ENCODE results near the gene CFAP77. TPM values are rescaled to one million over a fixed set of nuclear protein-coding genes. Genes with fewer than 3 reads are reported as not detected.

Gene CFAP77
- total RNA-seq, 4 donors from 2014 or later = not detected

GRCh38 chr9:132478353-132479050 lies 68.5 kb downstream of the CFAP77 start:
- no peak for TF ChIP-seq POLR2A (IDR thresholded peaks at IDR 0.05; ENCODE audit: low read depth)
- no peak for TF ChIP-seq POLR2AphosphoS5 (IDR thresholded peaks at IDR 0.05)
- no peak for TF ChIP-seq CTCF (IDR thresholded peaks at IDR 0.05)
- no peak for TF ChIP-seq EP300 (IDR thresholded peaks at IDR 0.05)
- Histone ChIP-seq H3K4me3 (no peak overlapping the region), H3K27me3 (peaks cover 0 to 77% (median 0%) of the 10 kb centered on the region in 4 donors), H3K36me3 (no peaks in the 10 kb centered on the region), H3K4me1 (no peaks in the 10 kb centered on the region), H3K27ac (replicated peaks in 1 of 4) (no peak overlapping the region), H3K9me3 (no peaks in the 10 kb centered on the region)
- intact Hi-C loops (cut with DNase I) = no loop called here
- 81% methylated on average over 15 of the region's 15 CpGs for WGBS
- DNase-seq (ENCODE audit: extremely low spot score) = no peak

- TF ChIP-seq EP300 (IDR thresholded peaks at IDR 0.05) = no peak
- no peak for TF ChIP-seq POLR2A (IDR thresholded peaks at IDR 0.05; ENCODE audit: low read depth)
- TF ChIP-seq POLR2AphosphoS5 (IDR thresholded peaks at IDR 0.05) = no peak
- 93% methylated on average over 10 of the region's 10 CpGs for WGBS
- no peaks in the 10 kb centered on the region for H3K9me3 ChIP-seq
- H3K27ac ChIP-seq (replicated peaks in 1 of 4) = no peak overlapping the region
- DNase-seq (ENCODE audit: extremely low spot score) = no peak
- H3K4me1 ChIP-seq = no peaks in the 10 kb centered on the region
- no peaks in the 10 kb centered on the region for H3K36me3 ChIP-seq
- intact Hi-C loops (cut with DNase I) = no loop called here
- H3K4me3 ChIP-seq = no peak overlapping the region
- H3K27me3 ChIP-seq = peaks cover 0 to 77% (median 0%) of the 10 kb centered on the region in 4 donors
Measured at GRCh38 chr9:132479733-132480132, 69.7 kb downstream of the CFAP77 start.

- Histone ChIP-seq H3K27ac (replicated peaks in 1 of 4) (no peak overlapping the region), H3K36me3 (no peaks in the 10 kb centered on the region), H3K4me1 (no peaks in the 10 kb centered on the region), H3K4me3 (no peak overlapping the region), H3K27me3 (peaks cover 0 to 87% (median 0%) of the 10 kb centered on the region in 4 donors), H3K9me3 (no peaks in the 10 kb centered on the region)
- no peak for DNase-seq (ENCODE audit: extremely low spot score)
- intact Hi-C loops (cut with DNase I) = no loop called here
- TF ChIP-seq EP300 (IDR thresholded peaks at IDR 0.05) (no peak), POLR2A (IDR thresholded peaks at IDR 0.05; ENCODE audit: low read depth) (no peak), CTCF (IDR thresholded peaks at IDR 0.05) (no peak), POLR2AphosphoS5 (IDR thresholded peaks at IDR 0.05) (no peak)
- 67% methylated on average over 20 of the region's 20 CpGs for WGBS
Measured at GRCh38 chr9:132481053-132481849, 71.2 kb downstream of the CFAP77 start.

GRCh38 chr9:132482196-132482813 lies 72.3 kb downstream of the CFAP77 start:
- Histone ChIP-seq H3K36me3 (no peaks in the 10 kb centered on the region), H3K4me1 (no peaks in the 10 kb centered on the region), H3K4me3 (no peak overlapping the region), H3K27ac (replicated peaks in 1 of 4) (no peak overlapping the region), H3K9me3 (no peaks in the 10 kb centered on the region), H3K27me3 (peaks cover 0 to 88% (median 8%) of the 10 kb centered on the region in 4 donors)
- 73% methylated on average over 17 of the region's 17 CpGs for WGBS
- intact Hi-C loops (cut with DNase I) = no loop called here
- TF ChIP-seq EP300 (IDR thresholded peaks at IDR 0.05) (no peak), CTCF (IDR thresholded peaks at IDR 0.05) (no peak), POLR2AphosphoS5 (IDR thresholded peaks at IDR 0.05) (no peak), POLR2A (IDR thresholded peaks at IDR 0.05; ENCODE audit: low read depth) (no peak)
- DNase-seq (ENCODE audit: extremely low spot score) = no peak

GRCh38 chr9:132485393-132485792 lies 75.4 kb downstream of the CFAP77 start:
- no peak overlapping the region for H3K4me3 ChIP-seq
- no peaks in the 10 kb centered on the region for H3K9me3 ChIP-seq
- intact Hi-C loops (cut with DNase I) = no loop called here
- no peak overlapping the region for H3K27ac ChIP-seq (replicated peaks in 1 of 4)
- TF ChIP-seq CTCF (IDR thresholded peaks at IDR 0.05) (no peak), POLR2A (IDR thresholded peaks at IDR 0.05; ENCODE audit: low read depth) (no peak)
- no peaks in the 10 kb centered on the region for H3K36me3 ChIP-seq
- WGBS = 76% methylated on average over 12 of the region's 14 CpGs
- peaks cover 0 to 87% (median 16%) of the 10 kb centered on the region in 4 donors for H3K27me3 ChIP-seq
- no peaks in the 10 kb centered on the region for H3K4me1 ChIP-seq
- DNase-seq (ENCODE audit: extremely low spot score) = no peak
